ENCODE measurements around the gene IFI44. TPM values are rescaled to one million over a fixed set of nuclear protein-coding genes. Genes with fewer than 3 reads are reported as not detected.

The IFI44 gene
- total and polyA plus RNA-seq, 2 donors (not counting 1 experiment from before 2014, with no cell fraction given), result 6.2 to 6.9 TPM

GRCh38 chr1:78667939-78668338, 18.3 kb downstream of the IFI44 start:
- Histone ChIP-seq H3K9ac (ENCODE audit: low read length) (no peak overlapping the region), H3K4me2 (replicated peaks; ENCODE audit: low read depth, low read length, poor library complexity, severe bottlenecking) (no peak overlapping the region), H3K27me3 (replicated peaks in 1 of 4; ENCODE audit: control extremely low read depth in 1 of 4, control insufficient read depth in 3 of 4, insufficient read depth in 4 of 4, low read length in 3 of 4) (no peaks in the 10 kb centered on the region), H3K9me3 (ENCODE audit: control extremely low read depth in 1 of 3, control insufficient read depth in 2 of 3, insufficient read depth in 1 of 3, low read length in 2 of 3) (no peaks in the 10 kb centered on the region), H2AFZ (ENCODE audit: insufficient read depth, low read depth, low read length, poor library complexity, severe bottlenecking) (no peak overlapping the region), H3K27ac (ENCODE audit: low read length in 2 of 2) (no peak overlapping the region), H3K36me3 (replicated peaks in 1 of 2; ENCODE audit: control extremely low read depth in 1 of 2, control insufficient read depth in 1 of 2, extremely low read depth in 1 of 2, insufficient read depth in 2 of 2, low read length in 1 of 2) (no peaks in the 10 kb centered on the region), H3K79me2 (ENCODE audit: control insufficient read depth, insufficient read depth, low read length) (no peaks in the 10 kb centered on the region), H4K20me1 (ENCODE audit: control insufficient read depth, insufficient read depth, low read length, poor library complexity, severe bottlenecking) (no peaks in the 10 kb centered on the region), H3K4me1 (ENCODE audit: control insufficient read depth in 2 of 2, insufficient read depth in 2 of 2, low read length in 2 of 2) (no peaks in the 10 kb centered on the region), H3K4me3 (ENCODE audit: control extremely low read depth in 1 of 5, extremely low read depth in 1 of 5, insufficient read depth in 1 of 5, low read depth in 2 of 5, low read length in 4 of 5) (no peak overlapping the region)
- Mint-ChIP-seq H3K4me3 (no peak overlapping the region), H3K27ac (no peak overlapping the region), H3K9me3 (ENCODE audit: insufficient read depth) (no peaks in the 10 kb centered on the region), H3K4me1 (no peaks in the 10 kb centered on the region), H3K27me3 (no peaks in the 10 kb centered on the region)
- ChIA-PET CTCF (no interaction called here), POLR2A (no interaction called here)
- ATAC-seq (ENCODE audit: low read depth), result no peak
- intact Hi-C loops (cut with micrococcal nuclease), result no loop called here
- WGBS (ENCODE audit: insufficient coverage), result no CpG with 5 or more reads among the region's 1 CpG
- TF ChIP-seq CTCF (IDR thresholded peaks at IDR 0.05) (no peak), EZH2 (IDR thresholded peaks at IDR 0.05; ENCODE audit: borderline replicate concordance, insufficient read depth, low read depth, low read length, poor library complexity, severe bottlenecking) (no peak)
- no peak for DNase-seq

GRCh38 chr1:78668427-78668826, 18.8 kb downstream of the IFI44 start:
- intact Hi-C loops (cut with micrococcal nuclease), result no loop called here
- POLR2A ChIA-PET, result no interaction called here
- Histone ChIP-seq H2AFZ (ENCODE audit: insufficient read depth, low read depth, low read length, poor library complexity, severe bottlenecking) (no peak overlapping the region), H3K36me3 (replicated peaks in 1 of 2; ENCODE audit: control extremely low read depth in 1 of 2, control insufficient read depth in 1 of 2, extremely low read depth in 1 of 2, insufficient read depth in 2 of 2, low read length in 1 of 2) (no peaks in the 10 kb centered on the region), H3K27me3 (replicated peaks in 1 of 4; ENCODE audit: control extremely low read depth in 1 of 4, control insufficient read depth in 3 of 4, insufficient read depth in 4 of 4, low read length in 3 of 4) (no peaks in the 10 kb centered on the region), H3K4me1 (ENCODE audit: control insufficient read depth in 2 of 2, insufficient read depth in 2 of 2, low read length in 2 of 2) (no peaks in the 10 kb centered on the region), H3K9me3 (ENCODE audit: control extremely low read depth in 1 of 3, control insufficient read depth in 2 of 3, insufficient read depth in 1 of 3, low read length in 2 of 3) (no peaks in the 10 kb centered on the region), H4K20me1 (ENCODE audit: control insufficient read depth, insufficient read depth, low read length, poor library complexity, severe bottlenecking) (no peaks in the 10 kb centered on the region), H3K27ac (ENCODE audit: low read length in 2 of 2) (no peak overlapping the region), H3K4me3 (ENCODE audit: control extremely low read depth in 1 of 5, extremely low read depth in 1 of 5, insufficient read depth in 1 of 5, low read depth in 2 of 5, low read length in 4 of 5) (no peak overlapping the region), H3K79me2 (ENCODE audit: control insufficient read depth, insufficient read depth, low read length) (no peaks in the 10 kb centered on the region), H3K4me2 (replicated peaks; ENCODE audit: low read depth, low read length, poor library complexity, severe bottlenecking) (no peak overlapping the region), H3K9ac (ENCODE audit: low read length) (no peak overlapping the region)
- ATAC-seq (ENCODE audit: low read depth) (no peak), DNase-seq (no peak)
- Mint-ChIP-seq H3K4me1 (no peaks in the 10 kb centered on the region), H3K27me3 (no peaks in the 10 kb centered on the region), H3K4me3 (no peak overlapping the region), H3K27ac (no peak overlapping the region), H3K9me3 (ENCODE audit: insufficient read depth) (no peaks in the 10 kb centered on the region)
- CTCF ChIA-PET, result no interaction called here
- no peak for TF ChIP-seq EZH2 (IDR thresholded peaks at IDR 0.05; ENCODE audit: borderline replicate concordance, insufficient read depth, low read depth, low read length, poor library complexity, severe bottlenecking)
- no peak for TF ChIP-seq CTCF (IDR thresholded peaks at IDR 0.05)
